Fibroblast of lung (primary cell): ENCODE measurements around the gene CPO. TPM values are rescaled to one million over a fixed set of nuclear protein-coding genes. Genes with fewer than 3 reads are reported as not detected.

Experiments used
- DNase-seq, 2 donors: peaks; one replicate each; pipeline versions ENCODE4 v3.0.0 to v3.0.0-alpha.2; 2010; ENCODE audit warnings: low read depth in 2 of 2
- H2AFZ ChIP-seq: 2 replicates; pipeline ENCODE4 v1.5.1; 2012; ENCODE audit warnings: low read length, control low read depth, inconsistent platforms
- H3K27ac ChIP-seq: 2 replicates; pipeline ENCODE4 v1.5.1; 2011; ENCODE audit warnings: low read length, control low read depth; ENCODE audit not compliant: insufficient read depth
- H3K27me3 ChIP-seq: 2 replicates; pipeline ENCODE4 v1.5.1; 2011; ENCODE audit warnings: mild to moderate bottlenecking, low read length; ENCODE audit not compliant: control insufficient read depth, insufficient read depth
- H3K36me3 ChIP-seq: 2 replicates; pipeline ENCODE4 v1.5.1; 2011; ENCODE audit warnings: low read length; ENCODE audit not compliant: control insufficient read depth, insufficient read depth
- H3K4me1 ChIP-seq: 2 replicates; pipeline ENCODE4 v1.5.1; 2011; ENCODE audit warnings: low read length; ENCODE audit not compliant: control insufficient read depth, insufficient read depth; ENCODE audit errors: extremely low read depth
- H3K4me2 ChIP-seq: 2 replicates; pipeline ENCODE4 v1.5.1; 2011; ENCODE audit warnings: low read length, control low read depth; ENCODE audit not compliant: insufficient read depth; ENCODE audit errors: extremely low read depth
- H3K4me3 ChIP-seq, 4 experiments: fragments of 200-600 bp in 1 of 4; sonication (generic) in 1 of 4; replicated peaks in 1 of 4; 2 replicates each; pipeline ENCODE4 v1.5.1; 2011 to 2016; ENCODE audit warnings: low read length in 4 of 4, low read depth in 3 of 4, mild to moderate bottlenecking in 3 of 4, control low read depth in 2 of 4, inconsistent platforms in 1 of 4, mixed read lengths in 1 of 4; ENCODE audit not compliant: insufficient read depth in 1 of 4; ENCODE audit errors: control extremely low read depth in 1 of 4
- H3K79me2 ChIP-seq: 2 replicates; pipeline ENCODE4 v1.5.1; 2012; ENCODE audit warnings: mild to moderate bottlenecking, low read length, inconsistent platforms; ENCODE audit not compliant: control insufficient read depth, insufficient read depth
- H3K9ac ChIP-seq: 2 replicates; pipeline ENCODE4 v1.5.1; 2011; ENCODE audit warnings: mild to moderate bottlenecking, low read length, control low read depth; ENCODE audit not compliant: insufficient read depth
- H3K9me3 ChIP-seq: 2 replicates; pipeline ENCODE4 v1.5.1; 2012; ENCODE audit warnings: low read depth, low read length; ENCODE audit not compliant: control insufficient read depth, insufficient read depth
- H4K20me1 ChIP-seq: 2 replicates; pipeline ENCODE4 v1.5.1; 2011; ENCODE audit warnings: low read length; ENCODE audit not compliant: control insufficient read depth, insufficient read depth; ENCODE audit errors: extremely low read depth
- CTCF ChIP-seq, 2 donors: IDR thresholded peaks in 1 of 2; conservative IDR thresholded peaks in 1 of 2; 1 replicate in 1 of 2; 2 replicates in 1 of 2; pipeline ENCODE4 v1.5.1; 2011 to 2012; ENCODE audit warnings: low read length in 2 of 2, control low read depth in 1 of 2, inconsistent platforms in 1 of 2, low read depth in 1 of 2, mild to moderate bottlenecking in 1 of 2
- EZH2 ChIP-seq: IDR thresholded peaks from 2 replicates; pipeline ENCODE4 v1.5.1; 2012; ENCODE audit warnings: low read length, control low read depth, mild to moderate bottlenecking; ENCODE audit errors: missing control alignments
- polyA plus RNA-seq, 2 donors: library from polyadenylated mRNA; depleted of rRNA in 1 of 2; stranded (reverse) in 1 of 2; unstranded in 1 of 2; fragments of >200 nt; gene quantifications; 2 replicates each; pipeline ENCODE4 v1.2.1, GENCODE V29; 2011 to 2012; ENCODE audit warnings: missing spikeins in 1 of 2
- total RNA-seq: library from RNA; depleted of rRNA; stranded (reverse); fragments of >200 nt; gene quantifications from 2 replicates; pipeline ENCODE4 v1.2.1, GENCODE V29; 2014

The CPO gene
- total and polyA plus RNA-seq, 2 donors (not counting 1 experiment from before 2014, with no cell fraction given): under 0.01 TPM; not detected in 1

- no peaks in the 10 kb centered on the region for H3K4me1 ChIP-seq
- TF ChIP-seq EZH2: no peak
- no peak for TF ChIP-seq CTCF (conservative IDR thresholded peaks at IDR 0.05 in 1 of 2, IDR thresholded peaks at IDR 0.05 in 1 of 2; ENCODE audit: low read depth in 1 of 2, low read length in 2 of 2)
- no peaks in the 10 kb centered on the region for H3K79me2 ChIP-seq
- H3K9me3 ChIP-seq: no peaks in the 10 kb centered on the region
- H4K20me1 ChIP-seq: no peaks in the 10 kb centered on the region
- H3K27me3 ChIP-seq: no peaks in the 10 kb centered on the region
- no peak overlapping the region for H3K4me2 ChIP-seq
- H3K4me3 ChIP-seq: no peak overlapping the region
- no peak for DNase-seq
- no peak overlapping the region for H2AFZ ChIP-seq
- no peaks in the 10 kb centered on the region for H3K36me3 ChIP-seq
- H3K9ac ChIP-seq: no peak overlapping the region
- no peak overlapping the region for H3K27ac ChIP-seq
Measured at GRCh38 chr2:206979922-206980321, 40.6 kb downstream of the CPO start.

- H4K20me1 ChIP-seq: no peaks in the 10 kb centered on the region
- DNase-seq: no peak
Measured at GRCh38 chr2:206980413-206980812, 41.1 kb downstream of the CPO start.

GRCh38 chr2:206981086-206981674 lies 41.9 kb downstream of the CPO start:
- Histone ChIP-seq H3K36me3 (no peaks in the 10 kb centered on the region), H3K27ac (no peak overlapping the region), H3K4me3 (no peak overlapping the region), H3K9ac (no peak overlapping the region), H3K4me1 (no peaks in the 10 kb centered on the region), H3K79me2 (no peaks in the 10 kb centered on the region), H4K20me1 (no peaks in the 10 kb centered on the region), H3K9me3 (no peaks in the 10 kb centered on the region), H2AFZ (no peak overlapping the region), H3K27me3 (no peaks in the 10 kb centered on the region), H3K4me2 (no peak overlapping the region)
- TF ChIP-seq EZH2: no peak
- no peak for TF ChIP-seq CTCF (conservative IDR thresholded peaks at IDR 0.05 in 1 of 2, IDR thresholded peaks at IDR 0.05 in 1 of 2; ENCODE audit: low read depth in 1 of 2, low read length in 2 of 2)
- no peak for DNase-seq

More at GRCh38 chr2:206980413-206980812, 41.1 kb downstream of the CPO start:
- H3K4me3 ChIP-seq: no peak overlapping the region
- no peak overlapping the region for H2AFZ ChIP-seq
- H3K79me2 ChIP-seq: no peaks in the 10 kb centered on the region
- H3K9ac ChIP-seq: no peak overlapping the region
- no peaks in the 10 kb centered on the region for H3K36me3 ChIP-seq
- no peak overlapping the region for H3K4me2 ChIP-seq
- no peaks in the 10 kb centered on the region for H3K9me3 ChIP-seq
- no peak overlapping the region for H3K27ac ChIP-seq
- no peaks in the 10 kb centered on the region for H3K4me1 ChIP-seq
- TF ChIP-seq CTCF (conservative IDR thresholded peaks at IDR 0.05 in 1 of 2, IDR thresholded peaks at IDR 0.05 in 1 of 2; ENCODE audit: low read depth in 1 of 2, low read length in 2 of 2) (no peak), EZH2 (no peak)
- no peaks in the 10 kb centered on the region for H3K27me3 ChIP-seq
